Esophagus muscularis mucosa (tissue), 4 donors: ENCODE data around the gene DISP1. TPM values are rescaled to one million over a fixed set of nuclear protein-coding genes. Genes with fewer than 3 reads are reported as not detected.
A peak's percentile ranks its signal among the peaks of the same experiment; 100 is the strongest.

ENCODE experiments used
- DNase-seq: peaks from one replicate; pipeline ENCODE4 v3.0.0-alpha.2; 2017; ENCODE audit errors: extremely low spot score
- H3K27ac ChIP-seq, 4 donors: fragments of 200-600 bp; sonication (generic); replicated peaks in 1 of 4; 1 replicate in 3 of 4; 2 replicates in 1 of 4; pipeline ENCODE4 v1.5.1; 2016 to 2019; ENCODE audit warnings: mild to moderate bottlenecking in 1 of 4
- H3K27me3 ChIP-seq, 4 donors: fragments of 200-600 bp; sonication (generic); one replicate each; pipeline versions ENCODE4 v1.5.1 to v1.6.0; 2016 to 2019
- H3K36me3 ChIP-seq, 4 donors: fragments of 200-600 bp; sonication (generic); one replicate each; pipeline ENCODE4 v1.5.1; 2016 to 2019
- H3K4me1 ChIP-seq, 4 donors: fragments of 200-600 bp; sonication (generic); one replicate each; pipeline ENCODE4 v1.5.1; 2016 to 2019
- H3K4me3 ChIP-seq, 4 donors: fragments of 200-600 bp; sonication (generic); 1 replicate in 2 of 4; 2 replicates in 2 of 4; pipeline ENCODE4 v1.5.1; 2016 to 2019; ENCODE audit warnings: mild to moderate bottlenecking in 4 of 4, moderate library complexity in 1 of 4
- H3K9me3 ChIP-seq, 4 donors: fragments of 200-600 bp; sonication (generic); 1 replicate in 3 of 4; 2 replicates in 1 of 4; pipeline ENCODE4 v1.5.1; 2016 to 2019
- EP300 ChIP-seq: sonication (generic); formaldehyde crosslinking; IDR thresholded peaks from one replicate; pipeline ENCODE4 v1.6.1; 2017; ENCODE audit warnings: antibody characterized with exemption
- POLR2A ChIP-seq: fragments of 450-650 bp; IDR thresholded peaks from one replicate; pipeline ENCODE4 v1.6.1; 2017; ENCODE audit warnings: antibody characterized with exemption, moderate library complexity, mild to moderate bottlenecking, low read depth
- POLR2AphosphoS5 ChIP-seq, 2 donors: sonication (generic); formaldehyde crosslinking; IDR thresholded peaks; one replicate each; pipeline ENCODE4 v1.6.1; 2017; ENCODE audit warnings: antibody characterized with exemption in 2 of 2
- WGBS: methylation state at CpG from one replicate; pipeline ENCODE4 v1.1.5; 2018; 5-methylcytosine and 5-hydroxymethylcytosine counted together
- intact Hi-C: fragments of 100-400 bp; cut with DNase I; formaldehyde crosslinking; loops from one replicate; pipeline ENCODE4 v1.15.1; 2023
- total RNA-seq, 4 donors: library from RNA; depleted of rRNA; stranded (reverse); fragments of >200 nt; gene quantifications; one replicate each; pipeline versions ENCODE4 v1.1.0 to v1.2.1, GENCODE V29; 2016
- TF ChIP-seq, protein P1 (sequence below), 3 experiments: fragments of 200-600 bp in 2 of 3; fragments of 450-650 bp in 1 of 3; sonication (generic) in 2 of 3; IDR thresholded peaks; one replicate each; pipeline ENCODE4 v1.5.1; 2017 to 2019; ENCODE audit warnings: antibody characterized with exemption in 3 of 3, mild to moderate bottlenecking in 2 of 3, moderate library complexity in 1 of 3

DISP1 gene
- total RNA-seq, 4 donors from 2014 or later: 9.3 to 14.1 (median 10.8) TPM

DNA sequence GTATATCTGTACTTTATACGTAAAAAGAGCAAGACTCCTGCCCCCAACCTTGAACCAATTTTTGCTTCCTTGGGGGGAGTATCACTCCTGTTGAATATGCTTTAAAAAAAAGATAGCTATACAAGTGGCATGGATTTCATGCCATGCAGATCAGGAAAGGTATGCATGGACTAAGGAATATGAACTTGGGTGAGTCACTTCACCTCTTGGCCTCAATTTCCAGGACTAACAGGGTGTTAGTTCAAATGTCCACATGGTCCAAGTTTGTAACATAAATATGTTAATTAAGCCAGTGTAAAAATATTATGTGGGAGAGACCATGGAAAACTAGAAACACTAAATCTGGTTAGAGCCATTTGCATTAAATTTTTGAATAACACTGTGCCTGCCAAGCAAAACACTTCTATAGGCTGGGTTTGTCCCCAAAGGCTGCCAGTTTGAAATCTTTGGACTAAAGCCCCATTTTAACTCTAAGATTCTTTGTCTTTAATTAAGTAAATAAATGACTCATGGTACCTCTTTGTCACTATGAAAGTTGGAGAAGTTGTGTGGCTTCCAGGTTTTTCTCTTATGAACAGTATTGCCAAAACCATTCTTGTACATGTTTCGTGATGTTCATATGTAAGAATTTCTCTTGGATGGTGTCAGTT is 44.7 kb upstream of the DISP1 start:
- Histone ChIP-seq H3K27ac (no peak overlapping the region), H3K36me3 (no peaks in the 10 kb centered on the region), H3K9me3 (peaks cover 0 to 12% (median 7%) of the 10 kb centered on the region in 4 donors), H3K4me1 (no peaks in the 10 kb centered on the region), H3K27me3 (no peaks in the 10 kb centered on the region), H3K4me3 (no peak overlapping the region)
- DNase-seq: no peak
- intact Hi-C loops: no loop called here
- WGBS: 91% methylated on average over 2 of the region's 2 CpGs
- TF ChIP-seq POLR2AphosphoS5 (IDR thresholded peaks at IDR 0.05) (no peak), EP300 (no peak), POLR2A (no peak)
- TF ChIP-seq, protein P1, sequence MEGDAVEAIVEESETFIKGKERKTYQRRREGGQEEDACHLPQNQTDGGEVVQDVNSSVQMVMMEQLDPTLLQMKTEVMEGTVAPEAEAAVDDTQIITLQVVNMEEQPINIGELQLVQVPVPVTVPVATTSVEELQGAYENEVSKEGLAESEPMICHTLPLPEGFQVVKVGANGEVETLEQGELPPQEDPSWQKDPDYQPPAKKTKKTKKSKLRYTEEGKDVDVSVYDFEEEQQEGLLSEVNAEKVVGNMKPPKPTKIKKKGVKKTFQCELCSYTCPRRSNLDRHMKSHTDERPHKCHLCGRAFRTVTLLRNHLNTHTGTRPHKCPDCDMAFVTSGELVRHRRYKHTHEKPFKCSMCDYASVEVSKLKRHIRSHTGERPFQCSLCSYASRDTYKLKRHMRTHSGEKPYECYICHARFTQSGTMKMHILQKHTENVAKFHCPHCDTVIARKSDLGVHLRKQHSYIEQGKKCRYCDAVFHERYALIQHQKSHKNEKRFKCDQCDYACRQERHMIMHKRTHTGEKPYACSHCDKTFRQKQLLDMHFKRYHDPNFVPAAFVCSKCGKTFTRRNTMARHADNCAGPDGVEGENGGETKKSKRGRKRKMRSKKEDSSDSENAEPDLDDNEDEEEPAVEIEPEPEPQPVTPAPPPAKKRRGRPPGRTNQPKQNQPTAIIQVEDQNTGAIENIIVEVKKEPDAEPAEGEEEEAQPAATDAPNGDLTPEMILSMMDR (IDR thresholded peaks at IDR 0.05): no peak

DNA sequence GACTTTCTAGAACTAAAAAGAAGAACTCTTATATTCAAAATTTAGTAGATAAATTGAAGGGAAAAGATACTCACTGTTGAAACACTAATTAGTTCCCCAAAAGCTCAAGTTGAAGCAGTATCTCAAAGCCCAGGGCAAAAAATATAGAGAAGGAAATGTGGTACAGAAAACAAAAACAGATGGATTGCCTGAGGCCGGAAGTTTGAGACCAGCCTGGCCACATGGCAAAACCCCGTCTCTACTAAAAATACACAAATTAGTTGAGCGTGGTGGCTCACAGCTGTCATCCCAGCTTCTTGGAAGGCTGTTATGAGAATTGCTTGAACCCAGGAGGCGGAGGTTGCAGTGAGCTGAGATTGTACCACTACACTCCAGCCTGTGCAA is 41.9 kb upstream of the DISP1 start:
- 52% methylated on average over 4 of the region's 4 CpGs for WGBS
- DNase-seq: no peak
- Histone ChIP-seq H3K36me3 (no peaks in the 10 kb centered on the region), H3K9me3 (peaks cover 0 to 12% (median 7%) of the 10 kb centered on the region in 4 donors), H3K4me3 (no peak overlapping the region), H3K27me3 (no peaks in the 10 kb centered on the region), H3K4me1 (peaks cover 0 to 5% (median under 1%) of the 10 kb centered on the region in 4 donors), H3K27ac (peak overlapping the region; percentile 11 to 53 (median 30))
- TF ChIP-seq EP300: no peak
- TF ChIP-seq, protein P1 (IDR thresholded peaks at IDR 0.05): no peak
- TF ChIP-seq POLR2A: no peak
- TF ChIP-seq POLR2AphosphoS5 (IDR thresholded peaks at IDR 0.05): no peak
- intact Hi-C loops: no loop called here

DNA sequence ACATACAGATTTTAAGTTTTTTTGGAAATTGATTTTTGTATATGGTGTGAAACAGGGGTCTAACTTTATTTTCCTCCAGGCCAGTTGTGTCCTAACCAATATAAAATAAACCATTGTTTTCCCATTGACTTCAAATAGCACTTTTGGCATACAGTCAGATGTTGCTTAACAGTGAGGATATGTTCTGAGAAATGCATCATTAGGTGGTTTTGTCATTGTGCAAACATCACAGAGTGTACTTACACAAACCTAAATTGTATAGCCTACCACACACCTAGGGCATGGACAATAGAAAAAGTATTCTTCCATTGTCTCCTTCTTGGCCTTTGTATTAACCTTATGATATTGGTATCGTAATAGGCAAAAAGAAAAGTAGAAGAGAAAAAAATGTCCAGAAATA is 37.4 kb upstream of the DISP1 start:
- Histone ChIP-seq H3K4me3 (no peak overlapping the region), H3K4me1 (peaks cover 0 to 7% (median 3%) of the 10 kb centered on the region in 4 donors), H3K36me3 (no peaks in the 10 kb centered on the region), H3K27me3 (no peaks in the 10 kb centered on the region), H3K27ac (no peak overlapping the region), H3K9me3 (no peaks in the 10 kb centered on the region)
- intact Hi-C loops: no loop called here
- TF ChIP-seq POLR2A: no peak
- no peak for TF ChIP-seq POLR2AphosphoS5 (IDR thresholded peaks at IDR 0.05)
- TF ChIP-seq EP300: no peak
- TF ChIP-seq, protein P1 (IDR thresholded peaks at IDR 0.05): no peak
- DNase-seq: no peak
- 93% methylated on average over 1 of the region's 1 CpG for WGBS

DNA sequence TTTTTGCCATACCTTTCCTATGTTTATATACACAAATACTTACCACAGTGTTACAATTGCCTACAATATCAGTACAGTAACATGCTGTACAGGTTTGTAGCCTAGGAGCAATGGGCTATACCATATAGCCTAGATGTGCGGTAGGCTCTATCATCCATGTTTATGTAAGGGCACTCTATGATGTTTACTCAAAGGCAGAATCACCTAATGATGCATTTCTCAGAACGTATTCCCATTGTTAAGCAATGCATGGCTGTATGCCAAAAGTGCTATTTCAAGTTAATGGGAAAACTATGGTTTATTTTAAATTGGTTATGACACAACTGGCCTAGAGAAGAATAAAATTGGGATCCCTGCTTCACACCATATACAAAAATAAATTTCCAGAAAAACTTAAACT is 36.9 kb upstream of the DISP1 start:
- no peaks in the 10 kb centered on the region for H3K9me3 ChIP-seq
- intact Hi-C loops: no loop called here
- TF ChIP-seq POLR2AphosphoS5 (IDR thresholded peaks at IDR 0.05): no peak
- TF ChIP-seq POLR2A: no peak
- TF ChIP-seq EP300: no peak
- TF ChIP-seq, protein P1 (IDR thresholded peaks at IDR 0.05): no peak
- no peak overlapping the region for H3K27ac ChIP-seq
- H3K4me1 ChIP-seq: peaks cover 0 to 7% (median 3%) of the 10 kb centered on the region in 4 donors
- H3K4me3 ChIP-seq: no peak overlapping the region
- WGBS: 31% methylated on average over 2 of the region's 2 CpGs
- DNase-seq: no peak
- no peaks in the 10 kb centered on the region for H3K27me3 ChIP-seq
- no peaks in the 10 kb centered on the region for H3K36me3 ChIP-seq

DNA sequence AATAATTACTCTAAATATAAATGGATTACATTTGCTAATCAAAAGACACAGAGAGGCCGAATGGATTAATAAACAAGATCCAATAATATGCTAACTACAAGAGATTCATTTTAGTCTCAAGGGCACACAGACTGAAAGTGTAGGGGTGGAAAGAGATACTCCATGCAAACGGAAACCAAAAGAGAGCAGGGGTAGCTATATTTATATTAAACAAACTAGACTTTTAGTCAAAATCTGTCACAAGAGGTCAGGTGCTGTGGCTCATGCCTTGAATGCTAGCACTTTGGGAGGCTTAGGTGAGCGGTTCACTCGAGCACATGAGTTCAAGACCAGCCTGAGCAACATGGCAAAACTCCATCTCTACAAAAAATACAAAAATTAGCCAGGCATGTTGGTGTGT is 33.6 kb upstream of the DISP1 start:
- 89% methylated on average over 4 of the region's 4 CpGs for WGBS
- Histone ChIP-seq H3K4me3 (no peak overlapping the region), H3K4me1 (peaks cover 0 to 11% (median 4%) of the 10 kb centered on the region in 4 donors), H3K9me3 (no peaks in the 10 kb centered on the region), H3K27me3 (no peaks in the 10 kb centered on the region), H3K27ac (no peak overlapping the region), H3K36me3 (no peaks in the 10 kb centered on the region)
- DNase-seq: no peak
- intact Hi-C loops: no loop called here
- TF ChIP-seq POLR2A (no peak), EP300 (no peak), POLR2AphosphoS5 (IDR thresholded peaks at IDR 0.05) (no peak)
- TF ChIP-seq, protein P1 (IDR thresholded peaks at IDR 0.05): no peak
